K562 (cell line): Measurements from ENCODE around the gene GOLGA8B. TPM values are rescaled to one million over a fixed set of nuclear protein-coding genes. Genes with fewer than 3 reads are reported as not detected.

Source experiments
- GATAD2B ChIP-seq: fragments of 450-650 bp; IDR thresholded peaks from 2 replicates; pipeline ENCODE4 v1.6.1; 2017; ENCODE audit warnings: mild to moderate bottlenecking, borderline replicate concordance
- HINFP ChIP-seq: fragments of 450-650 bp; conservative IDR thresholded peaks from 2 replicates; pipeline ENCODE4 v1.6.1; 2016; ENCODE audit warnings: missing genetic modification characterization, low read depth, mild to moderate bottlenecking, control low read depth, missing compliant biosample characterization
- ID3 ChIP-seq, 2 experiments: fragments of 250-450 bp in 1 of 2; fragments of 450-650 bp in 1 of 2; sonication (Bioruptor Pico) in 1 of 2; IDR thresholded peaks; 2 replicates each; pipeline versions ENCODE4 v1.6.1 to v1.8.0; 2016 to 2021; ENCODE audit warnings: mild to moderate bottlenecking in 2 of 2, moderate library complexity in 2 of 2, missing compliant biosample characterization in 1 of 2, missing genetic modification characterization in 1 of 2
- PREB ChIP-seq: sonication (generic); formaldehyde crosslinking; IDR thresholded peaks from 2 replicates; pipeline ENCODE4 v1.8.1; 2023; ENCODE audit warnings: mild to moderate bottlenecking, missing genetic modification reagents
- RERE ChIP-seq: sonication (generic); formaldehyde crosslinking; IDR thresholded peaks from 2 replicates; pipeline ENCODE4 v1.8.0; 2023; ENCODE audit warnings: missing genetic modification reagents, mild to moderate bottlenecking, borderline replicate concordance
- SP2 ChIP-seq: IDR thresholded peaks from 2 replicates; pipeline ENCODE4 v1.6.1; 2011; ENCODE audit warnings: mild to moderate bottlenecking, low read depth, low read length, moderate library complexity; ENCODE audit not compliant: poor library complexity, severe bottlenecking; ENCODE audit errors: extremely low read depth
- TAF9B ChIP-seq: fragments of 450-650 bp; IDR thresholded peaks from 2 replicates; pipeline ENCODE4 v1.6.1; 2018; ENCODE audit warnings: mild to moderate bottlenecking; ENCODE audit not compliant: partially characterized antibody
- ZBTB43 ChIP-seq: sonication (generic); formaldehyde crosslinking; IDR thresholded peaks from 2 replicates; pipeline ENCODE4 v1.8.0; 2023; ENCODE audit warnings: mild to moderate bottlenecking, missing genetic modification reagents
- ZHX1 ChIP-seq: fragments of 150-350 bp; conservative IDR thresholded peaks from 2 replicates; pipeline ENCODE4 v1.6.1; 2014; ENCODE audit warnings: low read length
- ZNF79 ChIP-seq: fragments of 250-450 bp; sonication (Bioruptor Pico); IDR thresholded peaks from 2 replicates; pipeline ENCODE4 v1.4.0; 2020; ENCODE audit warnings: low read depth, mild to moderate bottlenecking, moderate library complexity
- polyA plus RNA-seq, 8 experiments: library from polyadenylated mRNA; depleted of rRNA in 4 of 8; stranded (reverse) in 5 of 8; unstranded in 3 of 8; fragments of >200 nt; fragmentation: Nextera tagmentation in 2 of 8; fragmentation: Illumina TruSeq in 1 of 8; extraction: Ambion mirVana in 2 of 8; extraction: Trizol in 1 of 8; gene quantifications; 2 replicates each; pipeline versions ENCODE4 v1.2.1 to v1.2.3, GENCODE V29; 2011 to 2014; ENCODE audit warnings: inconsistent platforms in 1 of 8, missing spikeins in 1 of 8
- total RNA-seq, 7 experiments: library from RNA; depleted of rRNA in 6 of 7; stranded (reverse); fragments of >200 nt in 6 of 7; fragmentation: Illumina TruSeq in 2 of 7; extraction: Trizol in 2 of 7; gene quantifications; 2 replicates each; pipeline versions ENCODE4 v1.2.1 to v1.2.3, GENCODE V29; 2011 to 2021; ENCODE audit warnings: low replicate concordance in 1 of 7

GOLGA8B gene
- total and polyA plus RNA-seq, 9 of the 15 experiments (the other 6 are each of a cell fraction or from before 2014, with no cell fraction given): 7.9 to 236 (median 54.1) TPM

GRCh38 chr15:34583399-34584329 is at the start of gene GOLGA8B (continued):
- TF ChIP-seq RERE (CRISPR knock-in tag) (no peak), GATAD2B (no peak; the same call in 1 of the 2 replicates), SP2 (no peak), ID3 (CRISPR knock-in tag; IDR thresholded peaks at IDR 0.05) (no peak), ID3 (tag; IDR thresholded peaks at IDR 0.05) (0 out of 2 replicates have a peak, but pooled peaks have one; percentile 46), TAF9B (no peak), ZNF79 (CRISPR knock-in tag) (no peak), ZBTB43 (CRISPR knock-in tag) (no peak), ZHX1 (no peak), PREB (no peak), HINFP (no peak)
